Stimulated activated CD8-positive, alpha-beta memory T cell treated with anti-CD3 and anti-CD28 coated beads, Interleukin-2, amount 100 ng/mL, for 48 hours (primary cell): ENCODE data around the gene MFAP3.
"Not testable (repeated sequence)": the region's sequence is repeated elsewhere in the genome, so short reads cannot be mapped to it uniquely, and the experiment has no call there.

Experiments
- DNase-seq, 2 donors: peaks; one replicate each; pipeline ENCODE4 v3.0.0-alpha.2; 2020; ENCODE audit warnings: low read depth in 2 of 2

The MFAP3 gene

GRCh38 chr5:154038707-154039457 lies at the start of gene MFAP3, which contains the start of gene FAM114A2:
TSS of gene MFAP3 (plus strand) at chr5:154038967. CDS start at chr5:154049723, 10,756 bp downstream.
TSS of gene FAM114A2 (minus strand) at chr5:154038910. CDS start at chr5:154034953, 3,957 bp downstream.
- DNase-seq = peak; percentile 84 to 86

- DNase-seq = no peak
These were observed 47.6 kb upstream of the MFAP3 start for GRCh38 chr5:153991168-153991567.

- no peak for DNase-seq
These were observed 40.8 kb upstream of the MFAP3 start for GRCh38 chr5:153998010-153998409.

GRCh38 chr5:153998768-153999167 lies 40.0 kb upstream of the MFAP3 start:
- DNase-seq = no peak

GRCh38 chr5:153999995-154000394 lies 38.8 kb upstream of the MFAP3 start:
- no peak for DNase-seq

GRCh38 chr5:154000703-154001102 lies 38.1 kb upstream of the MFAP3 start:
- DNase-seq = no peak

GRCh38 chr5:154002093-154002492 lies 36.7 kb upstream of the MFAP3 start:
- no peak for DNase-seq

GRCh38 chr5:154002511-154003020 lies 36.2 kb upstream of the MFAP3 start:
- no peak for DNase-seq

GRCh38 chr5:154005648-154006047 lies 33.1 kb upstream of the MFAP3 start:
- no peak for DNase-seq

GRCh38 chr5:154010660-154011059 lies 28.1 kb upstream of the MFAP3 start:
- no peak for DNase-seq

- DNase-seq = no peak
These were observed 23.6 kb upstream of the MFAP3 start for GRCh38 chr5:154015071-154015693.

GRCh38 chr5:154018919-154019318 lies 19.8 kb upstream of the MFAP3 start:
- DNase-seq = not testable (repeated sequence)

GRCh38 chr5:154025951-154026350 lies 12.8 kb upstream of the MFAP3 start:
- no peak for DNase-seq

- DNase-seq = no peak
These were observed 6.8 kb upstream of the MFAP3 start for GRCh38 chr5:154031937-154032489.

- no peak for DNase-seq
These were observed 3.8 kb upstream of the MFAP3 start for GRCh38 chr5:154034944-154035343.

GRCh38 chr5:154038261-154038706 lies 483 bp upstream of the MFAP3 start:
- no peak for DNase-seq

- no peak for DNase-seq
These were observed 677 bp downstream of the MFAP3 start for GRCh38 chr5:154039458-154039829.

GRCh38 chr5:154042766-154043165 lies 4.0 kb downstream of the MFAP3 start:
- no peak for DNase-seq

GRCh38 chr5:154044099-154044498 lies 5.3 kb downstream of the MFAP3 start:
- DNase-seq = no peak

GRCh38 chr5:154044581-154044980 lies 5.8 kb downstream of the MFAP3 start:
- no peak for DNase-seq

- no peak for DNase-seq
These were observed 7.7 kb downstream of the MFAP3 start for GRCh38 chr5:154046486-154046885.

GRCh38 chr5:154047324-154047723 lies 8.6 kb downstream of the MFAP3 start:
- DNase-seq = no peak

GRCh38 chr5:154049636-154050035 lies 10.9 kb downstream of the MFAP3 start:
- no peak for DNase-seq
